HEK293 (cell line): ENCODE results near the gene PI16.

Experiments used
- CTCF ChIP-seq: fragments of 450-650 bp; formaldehyde crosslinking; IDR thresholded peaks from 2 replicates; pipeline ENCODE4 v1.5.1; 2016; ENCODE audit warnings: missing biosample characterization, missing genetic modification characterization
- KLF16 ChIP-seq: fragments of 450-650 bp; formaldehyde crosslinking; IDR thresholded peaks from 2 replicates; pipeline ENCODE4 v1.5.1; 2017; ENCODE audit warnings: missing biosample characterization, missing genetic modification characterization
- REST ChIP-seq: fragments of 450-650 bp; formaldehyde crosslinking; IDR thresholded peaks from 2 replicates; pipeline ENCODE4 v1.5.1; 2016; ENCODE audit warnings: missing biosample characterization, missing genetic modification characterization
- YY1 ChIP-seq: fragments of 450-650 bp; formaldehyde crosslinking; IDR thresholded peaks from 2 replicates; pipeline ENCODE4 v1.5.1; 2018; ENCODE audit warnings: missing biosample characterization, missing genetic modification characterization
- ZNF146 ChIP-seq: fragments of 450-650 bp; formaldehyde crosslinking; IDR thresholded peaks from 2 replicates; pipeline ENCODE4 v1.5.1; 2016; ENCODE audit warnings: missing biosample characterization, missing genetic modification characterization
- ZNF404 ChIP-seq: fragments of 450-650 bp; formaldehyde crosslinking; IDR thresholded peaks from 2 replicates; pipeline ENCODE4 v1.5.1; 2017; ENCODE audit warnings: missing biosample characterization, missing genetic modification characterization
- ZNF48 ChIP-seq: fragments of 450-650 bp; formaldehyde crosslinking; IDR thresholded peaks from 2 replicates; pipeline ENCODE4 v1.5.1; 2016; ENCODE audit warnings: missing biosample characterization, missing genetic modification characterization
- ZNF501 ChIP-seq: fragments of 450-650 bp; formaldehyde crosslinking; IDR thresholded peaks from 2 replicates; pipeline ENCODE4 v1.5.1; 2016; ENCODE audit warnings: missing biosample characterization, missing genetic modification characterization
- TF ChIP-seq, protein P1 (sequence below): fragments of 450-650 bp; formaldehyde crosslinking; IDR thresholded peaks from 2 replicates; pipeline ENCODE4 v1.5.1; 2016; ENCODE audit warnings: missing biosample characterization, missing genetic modification characterization
- TF ChIP-seq, protein P2 (sequence below): fragments of 450-650 bp; IDR thresholded peaks from 2 replicates; pipeline ENCODE4 v1.5.1; 2018; ENCODE audit warnings: missing biosample characterization, missing genetic modification characterization

DNA sequence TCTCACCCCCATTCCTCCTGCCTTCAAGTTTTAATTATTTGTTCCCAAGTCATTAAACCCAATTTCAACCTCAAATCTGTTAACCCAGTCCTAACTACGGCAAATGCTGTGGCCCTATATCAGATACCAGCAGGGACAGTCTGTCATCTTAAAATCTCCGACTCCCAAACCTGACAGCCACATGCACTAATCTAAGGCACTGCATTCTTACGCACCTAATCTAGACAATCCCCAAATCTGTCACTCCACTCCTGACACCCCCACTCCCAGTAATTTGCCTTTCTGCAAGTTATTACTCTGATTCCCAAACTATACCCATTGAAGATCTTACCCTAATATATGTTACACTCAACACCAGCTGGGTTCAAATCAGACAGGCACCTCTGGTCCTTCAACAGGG lies 29.0 kb downstream of the PI16 start:
- TF ChIP-seq CTCF (tag by site-specific recombination), result no peak
- TF ChIP-seq ZNF404 (tag by site-specific recombination), result no peak
- TF ChIP-seq, protein P1, sequence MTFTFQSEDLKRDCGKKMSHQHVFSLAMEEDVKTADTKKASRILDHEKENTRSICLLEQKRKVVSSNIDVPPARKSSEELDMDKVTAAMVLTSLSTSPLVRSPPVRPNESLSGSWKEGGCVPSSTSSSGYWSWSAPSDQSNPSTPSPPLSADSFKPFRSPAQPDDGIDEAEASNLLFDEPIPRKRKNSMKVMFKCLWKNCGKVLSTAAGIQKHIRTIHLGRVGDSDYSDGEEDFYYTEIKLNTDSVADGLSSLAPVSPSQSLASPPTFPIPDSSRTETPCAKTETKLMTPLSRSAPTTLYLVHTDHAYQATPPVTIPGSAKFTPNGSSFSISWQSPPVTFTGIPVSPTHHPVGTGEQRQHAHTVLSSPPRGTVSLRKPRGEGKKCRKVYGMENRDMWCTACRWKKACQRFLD (tag by site-specific recombination), result no peak
- no peak for TF ChIP-seq YY1
- TF ChIP-seq REST (tag by site-specific recombination), result no peak
- no peak for TF ChIP-seq ZNF146 (tag by site-specific recombination)
- no peak for TF ChIP-seq ZNF48
- TF ChIP-seq ZNF501 (tag by site-specific recombination), result no peak
- TF ChIP-seq, protein P2, sequence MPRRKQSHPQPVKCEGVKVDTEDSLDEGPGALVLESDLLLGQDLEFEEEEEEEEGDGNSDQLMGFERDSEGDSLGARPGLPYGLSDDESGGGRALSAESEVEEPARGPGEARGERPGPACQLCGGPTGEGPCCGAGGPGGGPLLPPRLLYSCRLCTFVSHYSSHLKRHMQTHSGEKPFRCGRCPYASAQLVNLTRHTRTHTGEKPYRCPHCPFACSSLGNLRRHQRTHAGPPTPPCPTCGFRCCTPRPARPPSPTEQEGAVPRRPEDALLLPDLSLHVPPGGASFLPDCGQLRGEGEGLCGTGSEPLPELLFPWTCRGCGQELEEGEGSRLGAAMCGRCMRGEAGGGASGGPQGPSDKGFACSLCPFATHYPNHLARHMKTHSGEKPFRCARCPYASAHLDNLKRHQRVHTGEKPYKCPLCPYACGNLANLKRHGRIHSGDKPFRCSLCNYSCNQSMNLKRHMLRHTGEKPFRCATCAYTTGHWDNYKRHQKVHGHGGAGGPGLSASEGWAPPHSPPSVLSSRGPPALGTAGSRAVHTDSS (tag by site-specific recombination), result no peak
- TF ChIP-seq KLF16 (tag by site-specific recombination), result no peak
